H9 (cell line): ENCODE data around the gene RAD51D. TPM values are rescaled to one million over a fixed set of nuclear protein-coding genes. Genes with fewer than 3 reads are reported as not detected.

Source experiments
- DNase-seq: peaks from one replicate; pipeline ENCODE4 v3.0.0-alpha.2; 2017
- H2AFZ ChIP-seq: one replicate; pipeline ENCODE4 v1.6.1; 2013; ENCODE audit warnings: mild to moderate bottlenecking, low read length, control low read depth, moderate library complexity
- H2AK5ac ChIP-seq: 2 replicates; pipeline ENCODE4 v1.6.1; 2013; ENCODE audit warnings: low read length, control low read depth, mixed read lengths; ENCODE audit not compliant: insufficient read length
- H2BK120ac ChIP-seq: one replicate; pipeline ENCODE4 v1.6.1; 2013; ENCODE audit warnings: low read depth, mild to moderate bottlenecking, low read length, control low read depth, inconsistent platforms; ENCODE audit not compliant: poor library complexity, severe bottlenecking
- H2BK12ac ChIP-seq: 2 replicates; pipeline ENCODE4 v1.6.1; 2013; ENCODE audit warnings: low read length, control low read depth, mixed read lengths, low read depth; ENCODE audit not compliant: insufficient read length
- H2BK15ac ChIP-seq: 2 replicates; pipeline ENCODE4 v1.6.1; 2013; ENCODE audit warnings: low read depth, low read length, control low read depth
- H2BK20ac ChIP-seq: one replicate; pipeline ENCODE4 v1.6.1; 2013; ENCODE audit warnings: low read depth, mild to moderate bottlenecking, low read length, control low read depth, inconsistent platforms; ENCODE audit not compliant: poor library complexity, severe bottlenecking
- H2BK5ac ChIP-seq: 2 replicates; pipeline ENCODE4 v1.6.1; 2013; ENCODE audit warnings: low read length, control low read depth, mixed read lengths; ENCODE audit not compliant: insufficient read length
- H3K14ac ChIP-seq: 2 replicates; pipeline ENCODE4 v1.6.1; 2013; ENCODE audit warnings: low read length, control low read depth; ENCODE audit not compliant: insufficient read depth
- H3K18ac ChIP-seq: 2 replicates; pipeline ENCODE4 v1.6.1; 2013; ENCODE audit warnings: low read depth, mild to moderate bottlenecking, mixed read lengths, low read length, control low read depth; ENCODE audit not compliant: insufficient read length
- H3K23ac ChIP-seq: 2 replicates; pipeline ENCODE4 v1.6.1; 2013; ENCODE audit warnings: low read length, control low read depth, mixed read lengths, low read depth; ENCODE audit not compliant: insufficient read length
- H3K23me2 ChIP-seq: 2 replicates; pipeline ENCODE4 v1.6.1; 2013; ENCODE audit warnings: low read depth, mild to moderate bottlenecking, mixed read lengths, low read length, control low read depth; ENCODE audit not compliant: insufficient read length, poor library complexity, severe bottlenecking
- H3K27ac ChIP-seq: 2 replicates; pipeline ENCODE4 v1.5.1; 2013; ENCODE audit warnings: low read length, control low read depth, mixed read lengths, low read depth; ENCODE audit not compliant: insufficient read length
- H3K27me3 ChIP-seq: 2 replicates; pipeline ENCODE4 v1.6.1; 2013; ENCODE audit warnings: low read length, control low read depth, inconsistent platforms; ENCODE audit not compliant: insufficient read depth
- H3K4ac ChIP-seq: 2 replicates; pipeline ENCODE4 v1.6.1; 2013; ENCODE audit warnings: low read depth, mild to moderate bottlenecking, control low read depth, inconsistent platforms, low read length, moderate library complexity
- H3K4me1 ChIP-seq: 2 replicates; pipeline ENCODE4 v1.6.1; 2013; ENCODE audit warnings: low read length, control low read depth, inconsistent platforms; ENCODE audit not compliant: insufficient read depth
- H3K4me2 ChIP-seq: 2 replicates; pipeline ENCODE4 v1.6.1; 2013; ENCODE audit warnings: low read length, control low read depth, mixed read lengths; ENCODE audit not compliant: insufficient read length, insufficient read depth
- H3K56ac ChIP-seq: 2 replicates; pipeline ENCODE4 v1.6.1; 2013; ENCODE audit warnings: low read depth, mild to moderate bottlenecking, mixed read lengths, low read length, control low read depth; ENCODE audit not compliant: insufficient read length
- H3K79me1 ChIP-seq: 2 replicates; pipeline ENCODE4 v1.6.1; 2013; ENCODE audit warnings: low read depth, mild to moderate bottlenecking, moderate library complexity, low read length, control low read depth, inconsistent platforms; ENCODE audit not compliant: insufficient read depth, poor library complexity, severe bottlenecking
- H3K79me2 ChIP-seq: 2 replicates; pipeline ENCODE4 v1.6.1; 2013; ENCODE audit warnings: low read length, control low read depth, inconsistent platforms; ENCODE audit not compliant: insufficient read depth
- H3K9ac ChIP-seq: 2 replicates; pipeline ENCODE4 v1.6.1; 2013; ENCODE audit warnings: low read length, control low read depth, mixed read lengths; ENCODE audit not compliant: insufficient read length; ENCODE audit errors: extremely low read depth
- H3K9me3 ChIP-seq: one replicate; pipeline ENCODE4 v1.6.1; 2013; ENCODE audit warnings: low read depth, low read length, inconsistent platforms; ENCODE audit not compliant: control insufficient read depth
- H3T11ph ChIP-seq: one replicate; pipeline ENCODE4 v1.6.1; 2013; ENCODE audit warnings: mild to moderate bottlenecking, low read length, control low read depth, inconsistent platforms
- H4K20me1 ChIP-seq: one replicate; pipeline ENCODE4 v1.6.1; 2013; ENCODE audit not compliant: control insufficient read depth, insufficient read length, insufficient read depth
- H4K5ac ChIP-seq: 2 replicates; pipeline ENCODE4 v1.6.1; 2013; ENCODE audit warnings: low read depth, mild to moderate bottlenecking, mixed read lengths, low read length, control low read depth; ENCODE audit not compliant: insufficient read length
- H4K8ac ChIP-seq: replicated peaks from 2 replicates; pipeline ENCODE4 v1.6.1; 2013; ENCODE audit warnings: low read length, control low read depth, mixed read lengths, low read depth; ENCODE audit not compliant: insufficient read length
- H4K91ac ChIP-seq: 2 replicates; pipeline ENCODE4 v1.6.1; 2013; ENCODE audit warnings: low read depth, mild to moderate bottlenecking, moderate library complexity, mixed read lengths, low read length, control low read depth; ENCODE audit not compliant: insufficient read length
- H3K27ac Mint-ChIP-seq, 3 experiments: 2 replicates in 2 of 3; 3 replicates in 1 of 3; pipeline ENCODE4 v1.8.0; 2020 to 2021; ENCODE audit warnings: mixed read lengths in 3 of 3, mild to moderate bottlenecking in 1 of 3, moderate library complexity in 1 of 3
- H3K27me3 Mint-ChIP-seq: 2 replicates; pipeline ENCODE4 v1.8.0; 2021; ENCODE audit warnings: low read depth, mild to moderate bottlenecking, moderate library complexity, mixed read lengths
- H3K36me3 Mint-ChIP-seq, 3 experiments: 2 replicates in 2 of 3; 3 replicates in 1 of 3; pipeline ENCODE4 v1.8.0; 2020 to 2021; ENCODE audit warnings: low read depth in 3 of 3, mixed read lengths in 3 of 3; ENCODE audit not compliant: insufficient read depth in 1 of 3
- H3K4me1 Mint-ChIP-seq, 2 experiments: 2 replicates each; pipeline ENCODE4 v1.8.0; 2020; ENCODE audit warnings: mixed read lengths in 2 of 2
- H3K4me3 Mint-ChIP-seq, 2 experiments: 2 replicates in 1 of 2; 3 replicates in 1 of 2; pipeline ENCODE4 v1.8.0; 2020 to 2021; ENCODE audit warnings: mild to moderate bottlenecking in 2 of 2, mixed read lengths in 2 of 2, moderate library complexity in 1 of 2
- H3K9me3 Mint-ChIP-seq, 2 experiments: 2 replicates in 1 of 2; 3 replicates in 1 of 2; pipeline ENCODE4 v1.8.0; 2020; ENCODE audit warnings: mild to moderate bottlenecking in 2 of 2, mixed read lengths in 2 of 2, moderate library complexity in 1 of 2
- CTCF ChIP-seq: fragments of 200-600 bp; sonication (generic); conservative IDR thresholded peaks from 3 replicates; pipeline ENCODE4 v1.8.0; 2021; ENCODE audit warnings: antibody characterized with exemption, mild to moderate bottlenecking
- WGBS: extraction: QIAGEN DNeasy Blood & Tissue Kit; methylation state at CpG from one replicate; pipeline ENCODE4 v1.1.7; 2013; ENCODE audit warnings: missing lambda C conversion rate, low lambda C conversion rate, mixed read lengths; ENCODE audit not compliant: insufficient read length; ENCODE audit errors: extremely low coverage; 5-methylcytosine and 5-hydroxymethylcytosine counted together
- total RNA-seq: library from RNA; stranded (reverse); gene quantifications from 2 replicates; pipeline ENCODE4 v1.2.1, GENCODE V29; 2021

The RAD51D gene
- total RNA-seq, 1 experiment from 2014 or later, result 15.8 TPM

GRCh38 chr17:35053204-35053603 lies 66.5 kb downstream of the RAD51D start:
- TF ChIP-seq CTCF, result no peak

More at GRCh38 chr17:35053204-35053603, 66.5 kb downstream of the RAD51D start:
- Histone ChIP-seq H3T11ph (no peak overlapping the region), H2BK15ac (no peak overlapping the region), H4K8ac (no peak overlapping the region), H3K79me1 (no peaks in the 10 kb centered on the region), H3K23ac (no peak overlapping the region), H3K27me3 (no peaks in the 10 kb centered on the region), H2BK5ac (no peak overlapping the region), H4K20me1 (no peaks in the 10 kb centered on the region), H2BK12ac (no peak overlapping the region), H2AK5ac (no peak overlapping the region), H3K79me2 (no peaks in the 10 kb centered on the region), H3K14ac (no peak overlapping the region), H3K56ac (no peak overlapping the region), H4K5ac (no peak overlapping the region), H3K4ac (no peak overlapping the region), H3K4me1 (no peaks in the 10 kb centered on the region), H2BK20ac (no peak overlapping the region), H3K23me2 (no peaks in the 10 kb centered on the region), H3K18ac (no peak overlapping the region), H3K9ac (no peak overlapping the region), H3K4me2 (no peak overlapping the region), H2BK120ac (no peak overlapping the region), H3K27ac (no peak overlapping the region), H2AFZ (no peak overlapping the region), H4K91ac (no peak overlapping the region), H3K9me3 (no peaks in the 10 kb centered on the region)
- H3K4me1 Mint-ChIP-seq, result peaks cover 27 to 31% of the 10 kb centered on the region in 2 experiments
- no peak for DNase-seq
- H3K27ac Mint-ChIP-seq, result no peak overlapping the region
- WGBS, result no CpG with 5 or more reads among the region's 1 CpG
- no peaks in the 10 kb centered on the region for H3K27me3 Mint-ChIP-seq
- H3K36me3 Mint-ChIP-seq, result 0 out of 7 replicates have a peak, but pooled peaks cover 0 to 4% (median 0%) of the 10 kb centered on the region in 3 experiments
- no peaks in the 10 kb centered on the region for H3K9me3 Mint-ChIP-seq
- H3K4me3 Mint-ChIP-seq, result no peak overlapping the region
